HG02798 (cell line): ENCODE measurements around the gene PIGA.

Source experiments
- ATAC-seq: cut with Tn5 transposase; IDR thresholded peaks from one replicate; pipeline ENCODE4 v1.9.1; 2021; ENCODE audit warnings: mild to moderate bottlenecking; ENCODE audit not compliant: unreplicated experiment, poor library complexity

The PIGA gene, protein sequence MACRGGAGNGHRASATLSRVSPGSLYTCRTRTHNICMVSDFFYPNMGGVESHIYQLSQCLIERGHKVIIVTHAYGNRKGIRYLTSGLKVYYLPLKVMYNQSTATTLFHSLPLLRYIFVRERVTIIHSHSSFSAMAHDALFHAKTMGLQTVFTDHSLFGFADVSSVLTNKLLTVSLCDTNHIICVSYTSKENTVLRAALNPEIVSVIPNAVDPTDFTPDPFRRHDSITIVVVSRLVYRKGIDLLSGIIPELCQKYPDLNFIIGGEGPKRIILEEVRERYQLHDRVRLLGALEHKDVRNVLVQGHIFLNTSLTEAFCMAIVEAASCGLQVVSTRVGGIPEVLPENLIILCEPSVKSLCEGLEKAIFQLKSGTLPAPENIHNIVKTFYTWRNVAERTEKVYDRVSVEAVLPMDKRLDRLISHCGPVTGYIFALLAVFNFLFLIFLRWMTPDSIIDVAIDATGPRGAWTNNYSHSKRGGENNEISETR

GRCh38 chrX:15335135-15336022, at the start of gene PIGA:
PIGA (minus strand) TSS chrX:15335523; CDS start chrX:15331930, 3,593 bp downstream.
- ATAC-seq: peak; percentile 99

- ATAC-seq: no peak
Observed at GRCh38 chrX:15384304-15384703, 49.0 kb upstream of the PIGA start, which contains the start of gene VEGFD. VEGFD (minus strand) TSS chrX:15384413; CDS start chrX:15383946, 467 bp downstream.

DNA sequence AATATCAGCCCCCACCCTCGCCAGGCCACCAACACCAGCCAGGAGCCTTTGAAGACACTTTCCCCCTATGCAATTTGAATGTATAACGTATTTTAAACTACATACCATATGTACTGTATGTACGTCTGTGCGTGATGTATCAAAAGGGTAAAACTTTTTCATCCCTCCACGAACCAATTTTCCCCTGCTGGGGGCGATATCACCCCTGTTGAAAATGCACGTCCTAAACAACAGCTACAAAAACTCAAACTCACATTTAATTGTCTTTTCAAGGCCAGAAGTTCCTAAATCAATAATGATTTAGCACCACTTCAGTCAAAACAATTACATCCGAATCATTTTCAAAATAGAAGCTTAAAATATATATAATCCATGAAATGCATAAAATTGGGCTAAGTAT, 47.5 kb upstream of the PIGA start:
- ATAC-seq: no peak

- no peak for ATAC-seq
Observed at GRCh38 chrX:15376956-15377355, 41.6 kb upstream of the PIGA start.

- ATAC-seq: no peak
Observed at GRCh38 chrX:15373976-15374375, 38.7 kb upstream of the PIGA start.

DNA sequence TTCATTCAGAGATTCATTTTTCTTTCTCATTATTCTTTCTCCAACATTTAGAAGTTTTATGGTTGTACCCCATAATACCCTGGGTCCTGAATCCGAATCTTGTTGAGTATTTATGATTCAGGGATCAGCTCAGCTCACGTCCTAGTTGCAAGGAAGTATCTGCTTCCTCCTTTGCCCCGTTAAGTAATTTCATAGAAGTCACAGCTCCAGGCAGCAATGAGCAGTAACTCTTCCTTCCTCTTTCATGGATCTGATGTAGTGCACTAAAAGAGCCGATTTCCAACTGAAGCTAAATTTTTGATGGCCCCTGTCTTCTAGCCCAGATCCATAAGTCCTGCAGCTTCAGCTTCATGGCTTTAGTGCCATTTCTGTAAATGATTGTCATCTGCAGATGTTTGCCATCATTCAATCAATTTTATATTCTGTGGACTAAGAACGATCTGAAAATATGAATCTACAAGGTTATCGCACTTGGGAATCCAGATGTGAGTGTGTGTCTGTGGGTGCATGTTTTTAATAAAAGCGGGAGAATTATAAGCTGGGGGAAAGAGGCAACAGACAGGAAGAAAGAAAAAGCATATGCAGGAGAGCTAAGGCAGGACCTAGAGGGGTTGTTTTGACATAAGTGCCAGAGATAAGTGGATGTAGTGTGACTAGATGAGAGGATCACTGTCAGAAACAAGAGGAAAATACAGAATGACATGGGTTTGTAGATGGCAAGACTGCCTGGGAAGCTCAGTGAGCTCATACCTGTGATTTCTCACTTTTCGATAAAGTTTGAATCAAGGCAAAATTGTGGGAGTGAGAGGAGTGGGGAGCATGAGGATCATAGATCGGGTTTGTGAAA, 31.4 kb upstream of the PIGA start:
- ATAC-seq: no peak

GRCh38 chrX:15359701-15360100, 24.4 kb upstream of the PIGA start:
- ATAC-seq: no peak

DNA sequence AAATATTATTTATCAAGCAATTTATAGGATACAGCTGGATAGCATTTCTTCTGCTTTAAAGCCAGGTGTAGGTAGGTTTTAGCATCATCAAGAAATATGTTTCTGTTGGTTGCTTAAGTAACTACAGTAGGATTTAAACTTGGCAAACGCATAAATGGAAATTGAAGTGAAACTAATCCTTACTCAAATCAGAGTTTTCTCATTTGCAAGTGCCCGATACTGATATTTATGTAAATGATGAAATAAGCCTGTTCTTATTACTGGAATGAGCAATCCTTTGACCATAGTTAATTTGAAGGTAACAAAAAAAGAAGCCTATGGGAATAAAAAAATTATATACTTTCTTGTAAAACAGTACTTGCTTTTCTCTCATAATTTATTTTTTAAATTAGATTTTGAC, 23.2 kb upstream of the PIGA start:
- ATAC-seq: no peak

DNA sequence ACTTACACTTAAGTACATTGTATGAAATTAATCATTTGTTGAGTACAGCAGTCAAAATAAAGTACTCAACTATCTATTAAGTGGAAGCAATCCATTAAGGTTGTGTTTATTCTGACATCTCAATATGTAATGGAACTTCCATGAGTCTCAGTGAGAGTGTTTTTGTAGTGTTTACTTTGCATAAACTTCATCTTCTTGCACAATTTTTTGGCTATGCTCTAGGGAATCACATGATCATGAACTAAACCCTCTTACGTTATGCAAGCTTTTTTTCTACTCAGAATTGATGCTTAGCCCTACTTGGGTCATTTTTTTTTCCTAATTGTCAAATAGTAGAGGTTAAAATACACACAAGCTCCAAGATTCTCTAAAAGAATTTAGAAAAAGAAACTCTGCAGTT, 21.1 kb upstream of the PIGA start:
- no peak for ATAC-seq

GRCh38 chrX:15350329-15350996, 15.1 kb upstream of the PIGA start:
- ATAC-seq: no peak

DNA sequence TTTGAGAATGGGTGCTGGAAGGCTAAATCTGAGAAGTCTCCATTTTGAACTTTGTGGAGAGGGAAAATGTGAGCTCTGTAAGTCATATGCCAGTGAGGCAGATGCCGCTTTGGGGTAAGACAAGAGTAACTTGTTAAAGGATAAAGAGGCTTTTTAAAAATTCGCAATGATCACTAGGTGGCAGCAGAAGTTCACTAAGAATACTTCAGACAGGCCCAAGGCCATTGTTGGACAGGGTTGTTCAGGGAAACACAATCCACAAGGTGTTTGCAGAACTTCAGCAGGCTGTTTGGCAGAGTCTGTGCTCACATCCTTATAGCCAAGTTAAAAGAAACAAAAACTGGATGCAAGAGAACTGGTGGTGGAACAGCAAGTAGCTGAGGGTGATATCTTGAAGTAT, 13.7 kb upstream of the PIGA start:
- ATAC-seq: no peak

- ATAC-seq: no peak
Observed at GRCh38 chrX:15345976-15346375, 10.7 kb upstream of the PIGA start.

DNA sequence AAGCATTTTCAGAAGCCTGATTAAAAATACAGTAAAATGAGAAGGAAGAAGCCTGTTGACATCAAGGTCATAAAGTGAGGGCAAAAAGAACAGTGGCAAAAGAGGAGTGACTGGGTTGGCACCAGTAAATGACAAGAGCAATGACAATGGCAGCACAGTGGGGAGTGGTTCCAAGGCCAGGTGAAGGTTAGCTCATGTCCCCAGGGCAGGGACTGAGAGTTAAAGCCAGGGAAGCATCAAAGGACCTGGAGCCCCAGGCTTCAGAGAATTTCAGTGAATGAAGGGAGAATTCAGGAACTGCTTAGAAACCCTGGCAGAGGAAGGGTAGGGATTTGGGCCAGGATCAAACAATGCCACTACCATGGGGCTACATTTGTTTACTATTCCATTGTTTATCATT, 8.8 kb upstream of the PIGA start:
- no peak for ATAC-seq

- ATAC-seq: no peak
Observed at GRCh38 chrX:15343075-15343476, 7.8 kb upstream of the PIGA start.

GRCh38 chrX:15340867-15341266, 5.5 kb upstream of the PIGA start:
- no peak for ATAC-seq

DNA sequence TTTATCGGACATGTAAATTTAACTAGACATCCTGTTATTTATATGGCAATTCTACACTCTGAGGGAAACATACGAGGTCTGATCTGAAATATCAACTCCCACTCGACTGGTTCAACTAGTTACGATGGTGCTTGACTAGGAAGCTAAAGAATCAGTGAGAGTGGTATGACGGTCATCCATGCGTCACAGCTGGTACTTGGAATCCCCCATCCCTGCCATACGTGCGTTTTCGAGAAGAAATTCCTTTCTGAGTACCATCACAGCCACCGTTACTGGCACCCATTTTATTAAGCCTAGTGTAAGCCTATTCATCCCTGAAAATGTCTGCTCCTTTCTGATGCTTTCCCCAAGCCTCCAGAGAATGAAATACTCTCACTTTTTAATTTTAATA, 695 bp upstream of the PIGA start:
- ATAC-seq: no peak

DNA sequence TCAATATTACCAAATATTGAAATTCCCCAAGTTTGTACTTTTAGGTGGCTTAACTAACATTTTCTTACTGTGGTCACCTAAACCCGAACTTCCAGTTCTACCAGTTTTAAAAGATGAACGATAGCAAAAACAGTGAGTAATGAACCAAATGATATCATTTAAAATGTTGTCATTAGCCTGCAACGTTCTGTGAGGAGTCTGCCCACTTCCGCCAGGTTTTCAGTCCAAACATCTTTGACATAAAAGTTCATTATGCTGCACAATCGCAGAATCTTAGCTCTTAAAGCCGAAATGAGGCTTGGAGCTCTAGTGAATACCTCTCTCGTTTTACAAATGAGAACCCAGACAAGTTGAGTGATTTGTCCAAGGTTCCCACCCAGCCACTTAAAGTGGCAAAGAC, 762 bp downstream of the PIGA start:
- ATAC-seq: no peak

GRCh38 chrX:15328821-15329220, 6.5 kb downstream of the PIGA start:
- ATAC-seq: no peak

DNA sequence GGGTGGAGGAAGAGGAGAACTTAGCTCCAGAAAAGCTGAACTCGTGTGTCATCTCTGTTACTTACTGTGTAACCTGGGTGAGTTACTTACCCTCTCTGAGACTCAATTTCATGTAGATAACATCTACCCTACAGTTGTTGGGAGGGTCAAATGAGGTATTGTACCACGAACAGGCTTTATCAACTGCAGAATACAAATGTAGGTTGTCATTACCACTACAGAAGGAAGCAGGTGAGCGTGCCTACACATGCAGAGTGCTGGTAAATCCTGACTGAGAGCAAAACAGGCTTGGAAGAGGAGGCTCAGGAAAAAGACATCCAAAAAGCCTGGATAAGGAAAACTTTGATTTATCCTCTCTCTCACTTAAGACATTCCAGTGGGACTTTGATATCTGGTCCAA, 7.2 kb downstream of the PIGA start:
- no peak for ATAC-seq

- ATAC-seq: no peak
Observed at GRCh38 chrX:15322472-15322871, 12.9 kb downstream of the PIGA start.
